Nephron progenitor cell (in vitro differentiated cells): Measurements from ENCODE around the gene PTPRO.

Experiments used
- DNase-seq: peaks from one replicate; pipeline ENCODE4 v3.0.0; 2021
- H3K27ac Mint-ChIP-seq: 2 replicates; pipeline ENCODE4 v1.8.0; 2021; ENCODE audit warnings: mild to moderate bottlenecking, moderate library complexity, mixed read lengths
- H3K27me3 Mint-ChIP-seq: 2 replicates; pipeline ENCODE4 v1.8.0; 2021; ENCODE audit warnings: mild to moderate bottlenecking, low read depth, mixed read lengths; ENCODE audit not compliant: poor library complexity
- H3K36me3 Mint-ChIP-seq: 2 replicates; pipeline ENCODE4 v1.8.0; 2021; ENCODE audit warnings: low read depth, mixed read lengths
- H3K4me1 Mint-ChIP-seq: 2 replicates; pipeline ENCODE4 v1.8.0; 2021; ENCODE audit warnings: mixed read lengths
- H3K4me3 Mint-ChIP-seq: 2 replicates; pipeline ENCODE4 v1.8.0; 2021; ENCODE audit warnings: mild to moderate bottlenecking, moderate library complexity, mixed read lengths
- H3K9me3 Mint-ChIP-seq: 2 replicates; pipeline ENCODE4 v1.8.0; 2021; ENCODE audit warnings: mild to moderate bottlenecking, moderate library complexity, mixed read lengths
- CTCF ChIP-seq: fragments of 200-600 bp; sonication (generic); IDR thresholded peaks from 2 replicates; pipeline ENCODE4 v1.5.0; 2021; ENCODE audit warnings: antibody characterized with exemption

The PTPRO gene

GRCh38 chr12:15435597-15435996 lies 113.3 kb downstream of the PTPRO start:
- H3K9me3 Mint-ChIP-seq, result peaks cover 17% of the 10 kb centered on the region
- H3K27ac Mint-ChIP-seq, result no peak overlapping the region
- no peak for DNase-seq
- H3K36me3 Mint-ChIP-seq, result no peaks in the 10 kb centered on the region
- H3K4me1 Mint-ChIP-seq, result no peaks in the 10 kb centered on the region
- no peak for TF ChIP-seq CTCF
- no peak overlapping the region for H3K4me3 Mint-ChIP-seq
- peaks cover 8% of the 10 kb centered on the region for H3K27me3 Mint-ChIP-seq

- no peak overlapping the region for H3K4me3 Mint-ChIP-seq
- peaks cover 17% of the 10 kb centered on the region for H3K9me3 Mint-ChIP-seq
- H3K27ac Mint-ChIP-seq, result no peak overlapping the region
- TF ChIP-seq CTCF, result no peak
- peaks cover 3% of the 10 kb centered on the region for H3K27me3 Mint-ChIP-seq
- H3K36me3 Mint-ChIP-seq, result no peaks in the 10 kb centered on the region
- no peak for DNase-seq
- no peaks in the 10 kb centered on the region for H3K4me1 Mint-ChIP-seq
These were observed 117.2 kb downstream of the PTPRO start for GRCh38 chr12:15439459-15439858.

GRCh38 chr12:15443050-15443449 lies 120.7 kb downstream of the PTPRO start:
- no peaks in the 10 kb centered on the region for H3K27me3 Mint-ChIP-seq
- peaks cover 13% of the 10 kb centered on the region for H3K9me3 Mint-ChIP-seq
- H3K4me1 Mint-ChIP-seq, result no peaks in the 10 kb centered on the region
- no peak for DNase-seq
- H3K27ac Mint-ChIP-seq, result no peak overlapping the region
- H3K4me3 Mint-ChIP-seq, result no peak overlapping the region
- no peaks in the 10 kb centered on the region for H3K36me3 Mint-ChIP-seq
- no peak for TF ChIP-seq CTCF

GRCh38 chr12:15443611-15444010 lies 121.3 kb downstream of the PTPRO start:
- H3K27ac Mint-ChIP-seq, result no peak overlapping the region
- TF ChIP-seq CTCF, result no peak
- no peaks in the 10 kb centered on the region for H3K36me3 Mint-ChIP-seq
- no peak overlapping the region for H3K4me3 Mint-ChIP-seq
- DNase-seq, result no peak
- no peaks in the 10 kb centered on the region for H3K27me3 Mint-ChIP-seq
- H3K9me3 Mint-ChIP-seq, result peaks cover 7% of the 10 kb centered on the region
- no peaks in the 10 kb centered on the region for H3K4me1 Mint-ChIP-seq

GRCh38 chr12:15444523-15444922 lies 122.2 kb downstream of the PTPRO start:
- Mint-ChIP-seq H3K27ac (no peak overlapping the region), H3K9me3 (no peaks in the 10 kb centered on the region), H3K4me1 (no peaks in the 10 kb centered on the region), H3K27me3 (no peaks in the 10 kb centered on the region), H3K4me3 (no peak overlapping the region), H3K36me3 (no peaks in the 10 kb centered on the region)
- no peak for DNase-seq
- TF ChIP-seq CTCF, result no peak

- no peak for DNase-seq
- Mint-ChIP-seq H3K4me3 (no peak overlapping the region), H3K4me1 (no peaks in the 10 kb centered on the region), H3K27ac (no peak overlapping the region), H3K27me3 (no peaks in the 10 kb centered on the region), H3K9me3 (no peaks in the 10 kb centered on the region), H3K36me3 (no peaks in the 10 kb centered on the region)
- TF ChIP-seq CTCF, result no peak
These were observed 124.5 kb downstream of the PTPRO start for GRCh38 chr12:15446807-15447206.
